Loucy (cell line): ENCODE results near the gene KDM4F.

Experiments
- H2AFZ ChIP-seq: fragments of 200-600 bp; sonication (generic); 2 replicates; pipeline ENCODE4 v1.6.0; 2016; ENCODE audit warnings: antibody characterized with exemption, mild to moderate bottlenecking, low read length, moderate library complexity
- H3F3A ChIP-seq: fragments of 200-600 bp; 2 replicates; pipeline ENCODE4 v1.6.0; 2016; ENCODE audit warnings: antibody characterized with exemption, low read depth, mild to moderate bottlenecking
- H3K27me3 ChIP-seq: fragments of 200-600 bp; sonication (generic); 2 replicates; pipeline ENCODE4 v1.6.1; 2014; ENCODE audit warnings: low read length, mild to moderate bottlenecking; ENCODE audit not compliant: insufficient read depth, poor library complexity, severe bottlenecking
- H3K36me3 ChIP-seq: fragments of 200-600 bp; sonication (generic); 2 replicates; pipeline ENCODE4 v1.6.1; 2016; ENCODE audit warnings: low read length; ENCODE audit not compliant: insufficient read depth
- H3K4me1 ChIP-seq: fragments of 200-600 bp; sonication (generic); 2 replicates; pipeline ENCODE4 v1.5.1; 2014; ENCODE audit warnings: low read length, mild to moderate bottlenecking; ENCODE audit not compliant: insufficient read depth, poor library complexity, severe bottlenecking
- H3K4me2 ChIP-seq: fragments of 200-600 bp; sonication (generic); 2 replicates; pipeline ENCODE4 v1.6.0; 2014; ENCODE audit warnings: antibody characterized with exemption, low read length, low read depth, mild to moderate bottlenecking; ENCODE audit not compliant: poor library complexity, severe bottlenecking
- H3K4me3 ChIP-seq: fragments of 200-600 bp; sonication (generic); 2 replicates; pipeline ENCODE4 v1.5.1; 2014; ENCODE audit warnings: low read length, mild to moderate bottlenecking, mixed read lengths; ENCODE audit not compliant: poor library complexity, severe bottlenecking
- H3K79me2 ChIP-seq: fragments of 200-600 bp; sonication (generic); 2 replicates; pipeline ENCODE4 v1.6.1; 2014; ENCODE audit warnings: low read length; ENCODE audit not compliant: insufficient read depth
- H3K9ac ChIP-seq: fragments of 200-600 bp; sonication (generic); 2 replicates; pipeline ENCODE4 v1.6.0; 2014; ENCODE audit warnings: mild to moderate bottlenecking, low read depth, low read length, moderate library complexity; ENCODE audit not compliant: poor library complexity, severe bottlenecking
- H3K9me2 ChIP-seq: fragments of 200-600 bp; sonication (generic); replicated peaks from 2 replicates; pipeline ENCODE4 v1.6.1; 2016; ENCODE audit warnings: low read depth, low read length, mixed read lengths
- H3K9me3 ChIP-seq: fragments of 200-600 bp; sonication (generic); 2 replicates; pipeline ENCODE4 v1.6.1; 2014; ENCODE audit warnings: mild to moderate bottlenecking, antibody characterized with exemption, low read length, low read depth; ENCODE audit not compliant: insufficient read depth
- H4K20me1 ChIP-seq: fragments of 200-600 bp; sonication (generic); 2 replicates; pipeline ENCODE4 v1.6.0; 2014; ENCODE audit warnings: antibody characterized with exemption, low read length, mild to moderate bottlenecking; ENCODE audit not compliant: insufficient read depth, poor library complexity, severe bottlenecking
- CTCF ChIP-seq: fragments of 200-600 bp; sonication (generic); conservative IDR thresholded peaks from 2 replicates; pipeline ENCODE4 v1.5.1; 2014; ENCODE audit warnings: mild to moderate bottlenecking, antibody characterized with exemption, low read length
- EZH2phosphoT487 ChIP-seq: fragments of 200-600 bp; IDR thresholded peaks from 2 replicates; pipeline ENCODE4 v1.6.1; 2018; ENCODE audit warnings: antibody characterized with exemption, mild to moderate bottlenecking, moderate library complexity, borderline replicate concordance

KDM4F gene

GRCh38 chr11:95076981-95077380, 27.8 kb downstream of the KDM4F start:
- TF ChIP-seq EZH2phosphoT487 (no peak), CTCF (no peak)
- Histone ChIP-seq H3K4me1 (peaks cover 64% of the 10 kb centered on the region), H3K79me2 (no peaks in the 10 kb centered on the region)

GRCh38 chr11:95078526-95078925, 29.3 kb downstream of the KDM4F start:
- Histone ChIP-seq H2AFZ (no peak overlapping the region), H3K27me3 (no peaks in the 10 kb centered on the region), H3K4me1 (peaks cover 76% of the 10 kb centered on the region), H3K9me2 (no peaks in the 10 kb centered on the region), H4K20me1 (no peaks in the 10 kb centered on the region), H3F3A (peaks cover 9% of the 10 kb centered on the region), H3K4me3 (no peak overlapping the region), H3K9me3 (no peaks in the 10 kb centered on the region), H3K9ac (no peak overlapping the region), H3K4me2 (peak overlapping the region; percentile 1), H3K79me2 (no peaks in the 10 kb centered on the region), H3K36me3 (no peaks in the 10 kb centered on the region)
- TF ChIP-seq CTCF: no peak
- no peak for TF ChIP-seq EZH2phosphoT487

More at GRCh38 chr11:95076981-95077380, 27.8 kb downstream of the KDM4F start:
- no peaks in the 10 kb centered on the region for H4K20me1 ChIP-seq
- no peak overlapping the region for H3K9ac ChIP-seq
- H3K27me3 ChIP-seq: no peaks in the 10 kb centered on the region
- H3K4me2 ChIP-seq: peak overlapping the region; percentile 73
- peaks cover 9% of the 10 kb centered on the region for H3F3A ChIP-seq
- H3K36me3 ChIP-seq: no peaks in the 10 kb centered on the region
- H3K9me3 ChIP-seq: no peaks in the 10 kb centered on the region
- no peak overlapping the region for H2AFZ ChIP-seq
- peak overlapping the region; percentile 44 for H3K4me3 ChIP-seq
- no peaks in the 10 kb centered on the region for H3K9me2 ChIP-seq

GRCh38 chr11:95081010-95081409, 31.8 kb downstream of the KDM4F start:
- H4K20me1 ChIP-seq: no peaks in the 10 kb centered on the region
- no peaks in the 10 kb centered on the region for H3K36me3 ChIP-seq
- TF ChIP-seq CTCF (no peak), EZH2phosphoT487 (no peak)
- H3K4me1 ChIP-seq: peaks cover 75% of the 10 kb centered on the region
- no peaks in the 10 kb centered on the region for H3K27me3 ChIP-seq
- H2AFZ ChIP-seq: peak overlapping the region; percentile 79
- H3K9ac ChIP-seq: peak overlapping the region; percentile 59
- H3K79me2 ChIP-seq: no peaks in the 10 kb centered on the region
- no peaks in the 10 kb centered on the region for H3K9me2 ChIP-seq
- H3K4me2 ChIP-seq: peak overlapping the region; percentile 51
- H3K9me3 ChIP-seq: no peaks in the 10 kb centered on the region
- H3K4me3 ChIP-seq: peak overlapping the region; percentile 18
- peaks cover 9% of the 10 kb centered on the region for H3F3A ChIP-seq
